AG04449 (cell line): ENCODE results near the gene DUSP23.

ENCODE experiments used
- CTCF ChIA-PET: fragments of 350-600 bp; formaldehyde crosslinking; extraction: SDS; loops from one replicate; lab custom pipeline; 2021; ENCODE audit warnings: antibody characterized with exemption; lab: Yijun Ruan, JAX
- POLR2A ChIA-PET: fragments of 400-600, 350-600 bp; formaldehyde crosslinking; extraction: SDS; loops from one replicate; lab custom pipeline; 2020; ENCODE audit warnings: antibody characterized with exemption, inconsistent platforms; lab: Yijun Ruan, JAX
- DNase-seq: peaks from one replicate; pipeline ENCODE4 v3.0.0-alpha.2; 2010; ENCODE audit warnings: low read depth, low spot score
- H3K4me3 ChIP-seq: 2 replicates; pipeline ENCODE4 v1.5.1; 2011; ENCODE audit warnings: low read depth, mild to moderate bottlenecking, control low read depth, low read length
- TF ChIP-seq, protein P1 (sequence below): IDR thresholded peaks from one replicate; pipeline ENCODE4 v1.5.1; 2011; ENCODE audit warnings: mild to moderate bottlenecking, moderate library complexity, low read length, control low read depth, inconsistent platforms; ENCODE audit not compliant: insufficient read depth; ENCODE audit errors: missing control alignments

The DUSP23 gene

DNA sequence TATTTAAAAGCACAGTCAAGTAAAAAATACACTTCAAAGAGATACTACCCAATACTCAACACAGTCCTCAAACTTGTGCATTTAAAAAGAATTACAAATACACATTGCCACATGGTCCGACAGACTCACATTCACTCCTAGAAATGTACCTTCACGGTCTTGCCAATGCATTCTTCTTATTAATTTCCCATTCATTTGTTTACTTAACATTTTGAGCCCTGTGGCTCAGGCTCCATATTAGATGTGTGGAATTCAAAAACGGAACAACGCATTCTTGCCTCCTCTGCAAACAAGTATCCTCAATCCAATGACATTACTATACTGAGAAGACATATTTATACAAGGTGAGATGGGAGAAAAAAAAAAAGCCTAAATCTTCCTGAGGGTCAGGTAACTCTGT, 2.5 kb upstream of the DUSP23 start:
- TF ChIP-seq, protein P1, sequence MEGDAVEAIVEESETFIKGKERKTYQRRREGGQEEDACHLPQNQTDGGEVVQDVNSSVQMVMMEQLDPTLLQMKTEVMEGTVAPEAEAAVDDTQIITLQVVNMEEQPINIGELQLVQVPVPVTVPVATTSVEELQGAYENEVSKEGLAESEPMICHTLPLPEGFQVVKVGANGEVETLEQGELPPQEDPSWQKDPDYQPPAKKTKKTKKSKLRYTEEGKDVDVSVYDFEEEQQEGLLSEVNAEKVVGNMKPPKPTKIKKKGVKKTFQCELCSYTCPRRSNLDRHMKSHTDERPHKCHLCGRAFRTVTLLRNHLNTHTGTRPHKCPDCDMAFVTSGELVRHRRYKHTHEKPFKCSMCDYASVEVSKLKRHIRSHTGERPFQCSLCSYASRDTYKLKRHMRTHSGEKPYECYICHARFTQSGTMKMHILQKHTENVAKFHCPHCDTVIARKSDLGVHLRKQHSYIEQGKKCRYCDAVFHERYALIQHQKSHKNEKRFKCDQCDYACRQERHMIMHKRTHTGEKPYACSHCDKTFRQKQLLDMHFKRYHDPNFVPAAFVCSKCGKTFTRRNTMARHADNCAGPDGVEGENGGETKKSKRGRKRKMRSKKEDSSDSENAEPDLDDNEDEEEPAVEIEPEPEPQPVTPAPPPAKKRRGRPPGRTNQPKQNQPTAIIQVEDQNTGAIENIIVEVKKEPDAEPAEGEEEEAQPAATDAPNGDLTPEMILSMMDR = no peak
- POLR2A ChIA-PET = no interaction called here
- CTCF ChIA-PET = interaction anchor here (1.2 to 5.3 kb wide), 13 partner anchors 8 to 618 kb away, joined by 3 to 72 read pairs (median 4); no protein-coding TSS in a partner anchor
- no peak overlapping the region for H3K4me3 ChIP-seq
- DNase-seq = no peak

DNA sequence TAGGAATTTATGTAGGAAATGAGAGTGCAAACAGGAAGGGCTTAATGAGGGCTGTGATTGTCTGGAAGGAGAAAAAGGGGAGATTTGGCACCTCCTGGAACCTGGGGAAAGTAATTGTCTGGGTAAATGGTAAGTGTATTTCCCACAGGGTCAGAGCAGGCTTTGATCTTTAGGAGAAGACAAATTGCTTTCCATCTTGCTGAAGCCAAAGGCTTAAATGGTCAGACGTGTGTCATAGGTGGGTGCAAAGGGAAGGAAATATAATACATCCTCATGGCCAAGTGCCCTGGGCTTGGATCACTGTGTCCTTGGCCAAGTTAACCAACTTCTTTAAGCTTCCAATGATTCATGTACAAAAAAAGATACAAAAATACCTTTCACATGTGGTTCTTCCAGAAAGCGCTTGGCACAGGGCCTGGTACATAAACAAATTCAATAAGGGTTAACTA, 1.3 kb upstream of the DUSP23 start:
- TF ChIP-seq, protein P1 = no peak
- no peak for DNase-seq
- ChIA-PET POLR2A (no interaction called here), CTCF (interaction anchor here (0.6 to 5.3 kb wide), 7 partner anchors 9 to 228 kb away, joined by 3 to 72 read pairs (median 4); no protein-coding TSS in a partner anchor)
- no peak overlapping the region for H3K4me3 ChIP-seq

DNA sequence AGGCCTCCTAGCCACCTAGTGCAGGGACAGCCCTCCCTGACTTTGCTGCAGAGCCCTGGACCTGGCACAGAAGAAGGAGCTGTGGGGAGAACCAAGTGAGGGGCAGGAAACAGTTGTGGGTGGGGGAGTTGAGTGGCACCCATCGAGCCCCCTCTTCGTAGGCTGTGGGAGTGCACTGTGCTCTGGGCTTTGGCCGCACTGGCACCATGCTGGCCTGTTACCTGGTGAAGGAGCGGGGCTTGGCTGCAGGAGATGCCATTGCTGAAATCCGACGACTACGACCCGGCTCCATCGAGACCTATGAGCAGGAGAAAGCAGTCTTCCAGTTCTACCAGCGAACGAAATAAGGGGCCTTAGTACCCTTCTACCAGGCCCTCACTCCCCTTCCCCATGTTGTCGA, 1.2 kb downstream of the DUSP23 start:
- TF ChIP-seq, protein P1 = no peak
- CTCF ChIA-PET = interaction anchor here (0.7 to 10.7 kb wide), 12 partner anchors 8 to 622 kb away, joined by 3 to 201 read pairs (median 5); partner anchors contain the start of gene FCRL6
- no peak for DNase-seq
- H3K4me3 ChIP-seq = no peak overlapping the region
- POLR2A ChIA-PET = no interaction called here

DNA sequence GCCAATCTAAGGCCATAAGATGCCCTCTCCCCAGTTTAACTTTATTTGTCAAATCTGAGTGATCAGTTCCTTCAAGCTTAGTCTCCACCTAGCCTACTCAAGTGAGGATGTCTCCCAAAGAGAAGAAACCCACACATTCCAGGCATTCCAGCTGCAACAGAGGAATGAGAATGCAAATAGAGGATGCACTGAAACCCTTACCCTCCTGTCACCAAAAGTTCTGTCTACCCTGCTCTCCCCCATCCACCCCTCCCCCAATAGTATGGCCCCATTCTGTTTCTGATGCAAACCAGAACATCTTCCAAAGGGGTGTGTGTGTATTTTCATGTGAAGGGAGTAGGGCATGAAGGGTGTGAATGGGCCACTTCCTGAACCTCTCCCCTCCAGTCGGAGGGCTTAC, 3.0 kb downstream of the DUSP23 start:
- CTCF ChIA-PET = interaction anchor here (3.2 to 10.7 kb wide), 3 partner anchors 14 to 223 kb away, joined by 22 to 201 read pairs (median 67); no protein-coding TSS in a partner anchor
- DNase-seq = no peak

DNA sequence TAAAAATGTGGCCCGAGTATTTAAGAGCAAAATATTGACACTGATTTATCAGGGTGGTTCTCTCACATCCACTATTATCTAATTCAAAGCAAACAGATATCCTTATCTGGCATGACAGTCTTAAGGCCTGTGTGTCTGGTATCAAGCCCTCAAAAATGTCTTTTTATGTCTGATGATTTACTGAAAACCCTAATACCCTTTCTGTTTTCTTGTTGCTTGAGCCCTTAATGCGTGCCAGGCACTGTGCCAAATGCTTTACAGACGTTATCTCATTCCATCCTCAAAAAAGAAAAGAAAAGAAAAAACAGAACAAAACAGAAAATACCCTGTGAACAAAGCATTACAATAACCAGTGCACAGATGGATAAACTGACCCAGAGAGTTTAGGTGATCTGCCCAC, 5.7 kb downstream of the DUSP23 start:
- H3K4me3 ChIP-seq = no peak overlapping the region
- ChIA-PET POLR2A (no interaction called here), CTCF (interaction anchor here (0.7 to 10.7 kb wide), 5 partner anchors 9 to 221 kb away, joined by 3 to 201 read pairs (median 4); no protein-coding TSS in a partner anchor)
- TF ChIP-seq, protein P1 = no peak
- DNase-seq = no peak

More for the DNA sequence above, 3.0 kb downstream of the DUSP23 start:
- H3K4me3 ChIP-seq = no peak overlapping the region
- POLR2A ChIA-PET = no interaction called here
- TF ChIP-seq, protein P1 = no peak

DNA sequence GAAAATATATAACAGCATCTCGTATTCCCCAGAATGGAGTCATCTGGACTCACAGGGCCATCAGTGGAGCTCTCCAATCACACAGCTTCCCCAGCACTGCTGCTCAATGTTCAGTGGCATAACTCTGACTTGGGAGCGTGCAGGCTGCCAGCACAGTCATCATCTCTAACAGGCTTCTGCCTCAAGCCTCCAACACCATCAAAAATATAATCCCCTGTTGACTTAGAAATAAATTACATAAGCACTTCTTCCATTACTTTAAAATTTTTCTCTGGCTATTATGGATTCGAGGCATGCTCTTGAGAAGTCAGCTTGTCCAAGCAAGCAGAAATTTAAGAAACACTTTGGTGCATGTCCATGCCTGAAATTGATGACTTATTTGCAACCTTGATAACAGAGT, 6.2 kb downstream of the DUSP23 start:
- CTCF ChIA-PET = interaction anchor here (1.3 to 10.7 kb wide), 3 partner anchors 10 to 106 kb away, joined by 4 to 201 read pairs (median 79); no protein-coding TSS in a partner anchor
- TF ChIP-seq, protein P1 = no peak
- DNase-seq = peak; percentile 12

More for the DNA sequence above, 6.2 kb downstream of the DUSP23 start:
- no peak overlapping the region for H3K4me3 ChIP-seq
- POLR2A ChIA-PET = no interaction called here
